ENCODE data around the gene TAS2R7.

DNA sequence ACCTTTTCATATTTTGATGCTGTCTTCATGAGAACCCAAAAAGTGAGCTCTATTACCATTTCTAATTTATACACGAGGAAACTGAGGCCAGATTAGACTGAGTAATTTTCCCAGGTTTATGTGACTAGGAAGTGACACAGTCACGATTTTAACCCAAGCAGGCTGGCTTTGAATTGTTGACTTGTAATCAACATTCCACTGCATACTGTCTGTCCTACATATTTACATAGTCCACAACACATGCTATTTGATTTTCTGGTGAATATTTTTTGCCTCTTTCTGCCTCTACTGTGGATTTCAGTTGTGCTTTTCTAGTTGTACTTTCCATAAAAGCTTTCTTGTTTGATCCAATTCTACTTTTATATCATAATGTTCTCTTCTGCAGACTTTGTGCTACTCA lies 8.2 kb downstream of the TAS2R7 start:
- TF ChIP-seq, protein P1, sequence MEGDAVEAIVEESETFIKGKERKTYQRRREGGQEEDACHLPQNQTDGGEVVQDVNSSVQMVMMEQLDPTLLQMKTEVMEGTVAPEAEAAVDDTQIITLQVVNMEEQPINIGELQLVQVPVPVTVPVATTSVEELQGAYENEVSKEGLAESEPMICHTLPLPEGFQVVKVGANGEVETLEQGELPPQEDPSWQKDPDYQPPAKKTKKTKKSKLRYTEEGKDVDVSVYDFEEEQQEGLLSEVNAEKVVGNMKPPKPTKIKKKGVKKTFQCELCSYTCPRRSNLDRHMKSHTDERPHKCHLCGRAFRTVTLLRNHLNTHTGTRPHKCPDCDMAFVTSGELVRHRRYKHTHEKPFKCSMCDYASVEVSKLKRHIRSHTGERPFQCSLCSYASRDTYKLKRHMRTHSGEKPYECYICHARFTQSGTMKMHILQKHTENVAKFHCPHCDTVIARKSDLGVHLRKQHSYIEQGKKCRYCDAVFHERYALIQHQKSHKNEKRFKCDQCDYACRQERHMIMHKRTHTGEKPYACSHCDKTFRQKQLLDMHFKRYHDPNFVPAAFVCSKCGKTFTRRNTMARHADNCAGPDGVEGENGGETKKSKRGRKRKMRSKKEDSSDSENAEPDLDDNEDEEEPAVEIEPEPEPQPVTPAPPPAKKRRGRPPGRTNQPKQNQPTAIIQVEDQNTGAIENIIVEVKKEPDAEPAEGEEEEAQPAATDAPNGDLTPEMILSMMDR (IDR thresholded peaks at IDR 0.05) = no peak
- TF ChIP-seq POLR2AphosphoS5 (IDR thresholded peaks at IDR 0.05) = no peak
- TF ChIP-seq POLR2A (IDR thresholded peaks at IDR 0.05) = no peak
